GM19438 (cell line): ENCODE results near the gene TMEM186.
A peak's percentile ranks its signal among the peaks of the same experiment; 100 is the strongest.
"Not testable (repeated sequence)": the region's sequence is repeated elsewhere in the genome, so short reads cannot be mapped to it uniquely, and the experiment has no call there.

ENCODE experiments used
- ATAC-seq: cut with Tn5 transposase; IDR thresholded peaks from one replicate; pipeline ENCODE4 v1.9.1; 2021; ENCODE audit warnings: low read depth; ENCODE audit not compliant: unreplicated experiment

The TMEM186 gene

DNA sequence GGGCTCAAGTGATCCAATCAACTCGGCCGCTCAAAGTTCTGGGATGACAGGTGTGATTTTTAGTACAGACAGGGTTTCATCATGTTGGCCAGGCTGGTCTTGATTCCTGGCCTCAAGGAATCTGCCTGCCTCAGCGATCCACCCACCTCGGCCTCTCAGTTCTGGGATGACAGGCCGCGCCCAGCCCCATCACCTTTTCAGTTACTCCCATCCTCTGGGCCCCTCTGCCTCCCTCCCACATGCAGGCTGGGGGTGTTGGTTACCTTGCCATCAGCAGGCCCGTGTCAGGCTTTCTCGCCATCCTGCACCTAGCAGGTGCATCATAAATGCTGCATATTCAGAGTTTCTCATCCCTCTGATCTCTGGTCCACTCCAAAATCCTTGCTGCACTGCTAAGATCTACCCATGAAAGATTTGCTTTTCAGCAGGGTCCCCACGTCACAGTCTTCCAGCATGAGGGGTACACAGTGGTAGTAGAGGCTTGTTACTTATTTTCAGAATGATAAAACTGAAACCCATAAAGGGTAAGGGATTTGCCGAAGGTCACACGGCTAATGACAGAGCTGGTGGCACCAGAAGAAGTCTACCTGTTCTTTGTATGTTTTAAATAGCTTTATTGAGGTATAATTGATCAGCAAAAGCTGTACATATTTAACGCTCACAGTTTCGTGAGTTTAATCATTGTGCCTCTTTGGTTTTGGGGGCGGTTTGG, 16.8 kb upstream of the TMEM186 start:
- no peak for ATAC-seq

DNA sequence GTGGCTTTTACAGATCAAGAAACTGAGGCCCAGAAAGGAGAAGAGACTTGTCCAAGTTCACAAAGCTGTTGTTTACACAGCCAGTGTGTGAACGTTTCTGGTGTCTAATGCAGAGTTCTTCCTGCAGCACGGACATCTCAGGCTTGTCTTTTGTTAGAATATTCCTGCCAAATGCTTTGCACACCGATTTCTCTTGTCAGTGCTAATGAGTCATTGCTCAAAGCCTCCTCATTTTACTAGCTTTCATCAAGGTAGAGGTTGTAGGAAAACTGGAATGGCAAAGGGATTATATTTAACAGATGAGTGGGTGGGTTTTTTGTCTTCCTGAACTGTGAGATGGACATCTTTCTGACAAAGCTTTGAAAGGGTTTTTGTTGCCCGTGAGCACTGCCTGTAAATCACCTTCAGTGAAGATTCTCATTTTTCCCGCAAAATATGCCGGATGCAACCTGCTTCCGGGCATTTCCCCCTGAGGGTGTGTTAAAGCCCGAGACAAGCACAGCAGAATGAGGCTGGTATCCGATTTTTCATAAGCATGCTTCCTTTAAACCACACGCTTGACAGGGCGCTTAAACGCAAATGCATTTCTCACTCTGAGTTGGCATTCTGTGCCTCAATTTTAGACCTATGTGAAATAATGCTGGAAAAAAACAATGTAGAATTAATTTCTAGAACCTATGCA, 14.9 kb upstream of the TMEM186 start:
- ATAC-seq = no peak

DNA sequence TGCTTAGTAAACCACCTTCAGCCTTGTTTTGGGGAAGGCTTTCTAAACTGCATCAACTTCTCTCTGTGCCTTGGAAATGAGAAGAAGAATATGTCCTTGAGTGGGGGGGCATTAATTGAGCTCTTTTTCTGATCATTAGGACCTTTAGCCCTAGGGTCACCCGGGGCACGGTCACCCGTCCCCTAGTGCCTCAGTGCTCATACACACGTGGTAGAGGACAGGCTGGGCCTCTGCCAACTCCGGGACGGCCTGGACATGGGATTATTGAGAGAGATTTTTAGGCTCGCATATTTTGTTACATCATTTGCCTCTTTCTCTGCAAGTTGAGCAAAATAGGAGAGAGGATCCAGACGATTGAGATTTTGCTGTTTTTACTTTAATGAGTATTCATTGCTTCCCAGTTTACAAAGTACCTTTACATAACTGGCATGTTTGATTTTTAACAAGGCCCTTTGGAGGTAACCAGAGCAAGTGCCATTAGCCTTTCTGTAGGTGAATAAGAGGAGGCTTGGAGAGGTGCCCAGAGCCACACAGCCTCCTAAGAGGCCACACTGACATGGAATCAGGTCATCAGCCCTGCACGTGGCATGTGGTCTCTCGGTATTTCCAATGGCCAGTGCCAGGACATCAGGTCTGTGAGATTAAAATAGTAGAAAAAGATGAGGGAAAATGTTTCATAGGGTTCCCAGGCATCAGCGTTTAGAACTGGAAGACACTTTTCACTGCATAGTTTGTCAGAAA, 11.3 kb upstream of the TMEM186 start:
- ATAC-seq = no peak

DNA sequence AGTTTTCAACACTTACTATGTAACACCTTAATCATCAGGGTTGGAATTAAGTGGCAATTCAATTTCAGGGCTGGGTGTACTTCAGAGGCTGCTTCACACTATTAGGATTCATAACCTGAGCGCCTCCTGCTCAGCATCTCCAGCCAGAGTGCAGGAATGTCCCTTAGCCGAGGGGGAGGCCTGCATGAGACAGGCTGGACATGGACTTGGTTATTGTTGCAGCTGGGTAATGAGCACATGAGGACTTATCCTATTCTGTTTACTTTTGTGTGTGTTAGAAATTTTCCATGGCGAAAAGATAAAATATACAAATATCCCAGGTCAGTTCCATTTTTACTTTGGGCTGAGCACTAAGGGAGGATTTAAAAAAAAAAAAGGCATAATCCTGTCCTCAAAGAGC, 10.6 kb upstream of the TMEM186 start:
- no peak for ATAC-seq

GRCh38 chr16:8807189-8807588, 9.8 kb upstream of the TMEM186 start:
- ATAC-seq = no peak

GRCh38 chr16:8806272-8806983, 9.0 kb upstream of the TMEM186 start:
- ATAC-seq = no peak

DNA sequence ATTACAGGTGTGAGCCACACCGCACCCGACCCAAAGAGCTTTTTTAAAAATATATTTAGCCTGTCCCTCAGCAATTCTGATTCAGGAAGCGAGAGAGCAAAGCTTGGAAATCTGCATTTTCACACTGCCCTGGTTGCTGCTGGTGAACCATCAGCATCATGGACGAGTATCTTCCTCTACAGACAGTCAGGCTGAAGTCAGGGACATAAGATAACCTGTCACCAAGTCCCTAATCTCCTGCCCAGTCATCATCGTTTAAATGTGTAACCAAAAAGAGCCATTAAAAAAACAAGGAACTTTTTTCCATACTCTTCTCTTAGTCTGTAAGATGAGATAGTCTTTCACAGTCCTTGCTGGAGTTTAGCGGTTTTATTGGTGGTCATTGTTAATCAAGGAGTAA, 6.9 kb upstream of the TMEM186 start:
- no peak for ATAC-seq

DNA sequence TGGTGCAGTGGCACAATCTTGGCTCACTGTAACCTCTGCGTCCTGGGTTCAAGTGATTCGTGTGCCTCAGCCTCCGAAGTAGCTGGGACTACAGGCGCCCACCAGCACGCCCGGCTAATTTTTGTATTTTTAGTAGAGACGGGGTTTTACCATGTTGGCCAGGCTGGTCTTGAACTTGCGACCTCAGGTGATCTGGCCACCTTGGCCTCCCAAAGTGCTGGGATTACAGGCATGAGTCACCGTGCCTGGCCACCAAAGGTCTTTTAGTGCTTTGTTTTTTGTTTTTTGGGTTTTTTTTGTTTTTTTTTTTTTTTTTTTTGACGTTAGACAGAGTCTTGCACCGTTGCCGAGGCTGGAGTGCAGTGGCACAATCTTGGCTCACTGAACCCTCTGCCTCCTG, 6.3 kb upstream of the TMEM186 start:
- not testable (repeated sequence) for ATAC-seq

DNA sequence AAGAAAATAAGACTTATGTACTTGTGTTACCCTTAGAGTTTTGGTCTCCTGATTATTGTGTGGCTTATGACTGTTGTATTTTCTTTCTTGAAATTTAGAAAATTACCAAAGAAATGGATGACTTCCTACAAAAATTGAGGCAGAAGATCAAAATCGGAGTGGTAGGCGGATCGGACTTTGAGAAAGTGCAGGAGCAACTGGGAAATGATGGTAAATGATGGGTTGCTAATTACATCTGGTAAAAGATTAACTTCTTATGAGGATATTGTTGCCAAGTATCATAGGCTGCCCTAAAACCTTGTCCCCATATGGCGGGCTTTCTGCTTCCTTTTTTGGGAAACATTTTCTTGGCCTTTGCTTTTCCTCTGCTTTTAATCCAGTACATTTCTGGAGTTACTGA, 4.3 kb upstream of the TMEM186 start:
- ATAC-seq = no peak

DNA sequence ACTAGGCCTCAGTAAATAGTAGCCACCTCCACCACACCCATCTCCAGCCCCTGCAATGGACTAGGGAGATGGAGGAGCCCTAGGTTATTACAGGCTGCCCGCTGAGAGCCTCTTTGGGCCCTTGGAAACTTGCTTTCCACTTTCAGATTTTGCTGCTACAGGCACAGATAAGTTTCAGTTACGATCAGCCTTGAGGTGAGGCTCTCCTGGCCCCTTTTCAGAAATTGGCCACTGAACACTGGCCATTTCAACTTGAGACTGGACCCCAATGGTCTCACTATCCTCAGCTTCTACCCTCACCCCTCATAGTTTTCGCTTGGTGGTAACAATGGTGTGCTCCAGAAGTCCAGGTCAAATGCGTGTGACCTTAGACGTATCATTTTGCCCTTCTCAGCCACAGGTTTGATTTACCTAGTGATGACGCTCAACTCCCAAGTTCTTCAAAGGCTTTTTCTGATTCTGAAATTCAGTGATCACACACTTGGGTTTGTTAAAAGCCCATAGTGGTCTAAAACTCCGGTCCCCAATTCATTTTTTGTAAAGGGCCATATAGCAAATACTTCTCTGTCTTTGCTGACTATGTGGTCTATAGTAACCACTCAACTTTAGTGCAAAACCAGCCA, 1.2 kb upstream of the TMEM186 start:
- ATAC-seq = no peak

GRCh38 chr16:8798174-8798527, 712 bp upstream of the TMEM186 start:
- peak; percentile 3 for ATAC-seq

DNA sequence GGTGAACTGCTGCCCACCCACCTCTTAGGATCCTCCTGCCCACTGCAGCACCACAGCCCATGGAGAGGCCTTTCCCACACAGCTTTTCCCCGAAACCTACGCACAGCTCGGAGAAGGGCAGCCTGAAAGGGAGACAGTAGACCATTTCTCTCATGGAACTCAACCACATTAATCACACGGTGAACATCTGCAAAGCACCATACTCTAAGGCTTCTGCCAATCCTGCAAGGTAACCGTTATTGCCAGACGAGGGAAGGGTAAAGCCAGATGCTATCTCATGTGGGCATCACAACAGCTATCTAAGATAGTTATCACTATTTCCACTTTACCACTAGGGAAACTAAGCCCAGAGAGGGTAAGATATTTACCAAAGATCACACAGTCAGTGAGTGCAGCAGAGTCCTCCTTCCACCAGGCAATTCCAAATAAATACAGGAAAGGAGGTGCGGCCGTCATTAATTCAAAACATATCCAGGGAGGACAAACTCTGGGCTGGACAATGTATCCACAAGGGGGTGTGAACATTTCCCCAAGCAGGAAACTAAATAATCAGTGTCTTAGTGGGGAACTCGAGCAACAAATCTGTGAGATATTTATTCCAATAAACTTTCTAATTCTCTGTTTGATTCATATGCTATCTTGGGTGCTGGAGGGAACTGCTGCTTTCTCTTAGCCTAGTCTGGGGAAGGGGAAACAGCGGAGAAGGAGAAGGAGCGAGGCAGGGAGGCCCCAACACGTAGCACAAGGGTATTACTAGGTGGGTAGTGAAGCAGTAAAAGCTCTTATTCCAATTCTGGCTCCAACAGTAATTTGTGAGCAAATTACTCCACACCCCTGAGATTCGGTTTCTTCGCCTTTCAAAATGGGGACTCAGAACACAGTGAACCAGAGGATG, 723 bp downstream of the TMEM186 start:
- ATAC-seq = no peak

DNA sequence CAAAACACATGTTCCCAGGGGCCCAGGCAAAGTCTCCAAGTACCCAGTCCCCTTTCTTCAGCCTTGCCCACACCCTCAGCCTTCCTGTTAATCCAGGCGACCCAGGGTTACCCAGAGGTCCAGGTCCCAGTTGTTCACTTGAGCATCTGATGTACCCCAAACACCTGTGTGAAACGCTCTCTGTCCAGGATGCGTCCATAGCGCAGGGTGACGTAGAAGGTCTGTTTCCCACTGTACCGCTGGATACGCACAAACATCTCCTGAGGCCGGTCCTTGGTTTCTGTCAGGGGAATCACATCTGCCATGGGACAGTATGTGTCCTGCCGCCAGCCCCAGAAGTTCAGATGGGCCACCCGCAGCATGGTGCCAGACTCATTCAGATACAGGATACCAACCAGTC, 1.6 kb downstream of the TMEM186 start:
- ATAC-seq = no peak

DNA sequence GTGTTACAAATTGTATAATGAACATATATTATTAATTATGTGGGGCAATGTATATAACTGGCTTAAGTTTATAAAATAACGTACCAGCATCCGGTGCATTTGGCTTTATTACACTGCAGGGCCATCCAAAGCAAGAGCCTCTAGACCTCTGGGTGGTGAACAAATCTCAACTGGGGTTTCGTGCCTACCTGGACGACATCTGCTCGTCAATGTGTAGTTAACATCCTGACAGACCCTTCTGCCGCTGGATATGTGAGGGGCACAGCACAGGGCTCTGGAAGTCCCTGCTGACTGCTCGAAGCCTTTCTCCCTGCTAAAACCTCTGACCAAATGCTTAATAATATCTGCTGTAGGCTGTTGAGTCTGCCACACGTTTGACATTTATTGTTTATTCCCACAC, 2.3 kb downstream of the TMEM186 start:
- no peak for ATAC-seq

DNA sequence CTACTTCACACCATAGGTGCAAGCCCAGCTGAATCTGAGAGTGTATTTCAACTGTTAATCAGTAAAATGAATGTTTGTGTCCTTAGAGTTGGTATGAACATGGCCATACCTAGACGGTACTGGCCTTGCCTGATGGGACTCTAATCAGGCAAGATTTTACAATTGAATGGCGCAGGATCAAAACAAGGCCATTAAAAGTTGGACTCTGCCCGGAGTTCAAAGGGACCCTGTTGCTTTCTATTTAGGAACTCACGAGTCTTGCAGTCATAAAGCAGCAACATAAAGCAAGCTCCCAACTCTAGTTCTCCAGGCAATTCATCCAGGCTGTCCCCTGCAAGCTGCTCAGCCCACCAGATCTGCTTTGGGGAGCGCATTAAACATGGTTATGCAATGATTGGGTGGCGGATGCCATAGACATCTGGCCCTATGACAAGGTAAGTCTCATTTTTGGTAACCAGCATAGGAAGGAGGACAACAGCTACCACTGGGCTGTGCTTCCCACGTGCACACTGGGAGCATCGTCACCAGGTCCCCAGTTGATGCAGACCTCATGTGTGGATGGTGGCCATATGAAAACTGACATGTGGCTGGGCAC, 8.8 kb downstream of the TMEM186 start:
- no peak for ATAC-seq

DNA sequence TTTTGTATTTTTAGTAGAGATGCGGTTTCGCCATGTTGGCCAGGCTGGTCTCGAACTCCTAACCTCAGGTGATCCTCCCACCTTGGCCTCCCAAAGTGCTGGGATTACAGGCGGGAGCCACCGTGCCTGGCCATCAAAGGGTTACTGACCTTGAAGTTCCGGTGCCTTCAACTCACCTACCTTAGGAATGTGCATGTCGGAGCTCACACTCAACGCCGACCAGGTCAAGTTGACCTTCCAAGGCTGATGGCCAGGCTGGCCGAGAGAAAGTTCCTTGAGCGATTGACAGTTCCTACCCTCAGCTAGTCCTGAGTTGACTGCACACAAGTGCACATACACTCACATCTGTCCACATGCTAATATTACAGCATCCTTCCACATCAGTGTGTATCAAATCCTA, 11.1 kb downstream of the TMEM186 start:
- not testable (repeated sequence) for ATAC-seq

DNA sequence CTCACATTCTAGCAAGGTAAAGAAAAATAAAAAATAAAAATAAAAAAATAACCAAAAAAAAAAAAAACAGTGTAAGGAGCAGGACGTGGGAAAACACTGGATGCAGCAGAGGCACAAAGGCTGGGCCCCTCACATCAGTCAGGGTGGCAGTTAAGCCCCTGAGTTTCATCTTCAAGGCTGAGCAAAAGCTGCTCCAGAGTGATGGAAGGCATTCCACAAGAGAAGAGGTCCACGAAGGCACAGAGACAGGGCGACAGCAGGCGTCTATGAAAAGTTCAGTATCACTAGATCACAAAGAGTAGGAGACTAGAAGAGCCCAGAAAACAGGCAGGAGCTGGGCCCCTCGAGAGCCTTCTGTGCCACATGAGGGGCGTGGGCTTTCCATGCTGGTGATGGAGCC, 12.0 kb downstream of the TMEM186 start:
- no peak for ATAC-seq

GRCh38 chr16:8782673-8783072, 14.8 kb downstream of the TMEM186 start:
- no peak for ATAC-seq

DNA sequence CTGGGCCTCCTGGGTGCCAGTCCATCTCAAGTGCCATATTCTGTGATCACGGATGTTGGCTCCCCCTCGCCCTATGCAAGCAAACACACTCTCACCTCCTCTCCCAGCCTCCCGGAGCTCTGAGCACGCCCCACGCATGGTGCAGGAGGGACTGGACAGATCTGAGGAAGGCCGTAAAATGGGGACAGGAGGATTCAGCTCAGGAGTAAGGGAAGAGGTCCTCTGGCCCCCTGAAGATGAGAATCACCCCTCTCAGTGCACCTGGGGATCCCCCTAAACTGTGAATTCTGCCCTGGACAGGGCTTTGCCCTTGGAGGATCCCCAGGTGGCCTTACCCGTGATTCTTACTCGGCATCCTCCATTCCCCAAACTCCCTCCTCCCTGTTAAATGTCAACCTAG, 15.6 kb downstream of the TMEM186 start:
- no peak for ATAC-seq
